Right lobe of liver (tissue), 4 donors: ENCODE results near the gene PRR19.

ENCODE experiments used
- POLR2A ChIP-seq: fragments of 450-650 bp; IDR thresholded peaks from one replicate; pipeline ENCODE4 v1.6.1; 2017; ENCODE audit warnings: antibody characterized with exemption, mild to moderate bottlenecking
- TF ChIP-seq, protein P1 (sequence below), 4 donors: fragments of 200-600 bp in 3 of 4; fragments of 450-650 bp in 1 of 4; IDR thresholded peaks; one replicate each; pipeline versions ENCODE4 v1.5.1 to v1.8.0; 2016 to 2022; ENCODE audit warnings: antibody characterized with exemption in 4 of 4, mild to moderate bottlenecking in 2 of 4
- donor health status: DM: no; HTN: no; CAD: no.
- donor health status: DM: no; HTN: no; CAD: no.
- donor health status: DM: no; HTN: yes; CAD: no.

DNA sequence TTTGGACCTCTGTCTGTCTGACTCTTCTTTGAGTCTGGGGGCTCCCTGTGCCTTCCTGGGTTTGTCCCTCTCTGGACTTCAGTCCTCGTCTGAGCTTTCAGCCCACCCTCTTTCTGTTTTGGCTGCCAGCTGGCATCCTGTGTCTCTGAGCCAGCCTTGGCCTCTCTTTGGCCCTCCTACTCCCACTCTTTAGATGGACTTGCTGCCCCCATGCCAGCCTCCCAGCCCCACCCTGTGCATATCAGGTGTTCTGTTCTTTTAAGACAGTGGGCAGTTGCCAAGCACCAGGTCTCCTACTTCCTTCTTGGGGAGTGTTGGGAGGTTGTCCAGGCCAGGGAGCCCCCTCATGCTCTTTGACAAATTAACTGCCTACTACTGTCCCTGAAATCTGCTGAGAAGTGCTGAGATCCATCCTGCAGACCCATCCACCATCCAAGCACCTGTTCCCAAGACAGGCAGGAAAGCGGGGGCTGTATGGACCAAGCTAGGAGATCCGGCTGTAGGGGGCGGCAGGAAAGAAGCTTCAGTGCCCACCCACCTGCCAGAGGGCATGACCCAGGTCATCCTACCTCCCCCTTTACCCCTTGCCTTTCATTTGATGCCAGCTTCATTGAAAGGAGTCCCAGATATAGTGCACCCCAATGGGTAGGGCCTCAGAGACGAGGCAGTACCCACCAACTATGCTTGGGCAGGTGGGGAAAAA, 23.3 kb upstream of the PRR19 start:
- TF ChIP-seq, protein P1, sequence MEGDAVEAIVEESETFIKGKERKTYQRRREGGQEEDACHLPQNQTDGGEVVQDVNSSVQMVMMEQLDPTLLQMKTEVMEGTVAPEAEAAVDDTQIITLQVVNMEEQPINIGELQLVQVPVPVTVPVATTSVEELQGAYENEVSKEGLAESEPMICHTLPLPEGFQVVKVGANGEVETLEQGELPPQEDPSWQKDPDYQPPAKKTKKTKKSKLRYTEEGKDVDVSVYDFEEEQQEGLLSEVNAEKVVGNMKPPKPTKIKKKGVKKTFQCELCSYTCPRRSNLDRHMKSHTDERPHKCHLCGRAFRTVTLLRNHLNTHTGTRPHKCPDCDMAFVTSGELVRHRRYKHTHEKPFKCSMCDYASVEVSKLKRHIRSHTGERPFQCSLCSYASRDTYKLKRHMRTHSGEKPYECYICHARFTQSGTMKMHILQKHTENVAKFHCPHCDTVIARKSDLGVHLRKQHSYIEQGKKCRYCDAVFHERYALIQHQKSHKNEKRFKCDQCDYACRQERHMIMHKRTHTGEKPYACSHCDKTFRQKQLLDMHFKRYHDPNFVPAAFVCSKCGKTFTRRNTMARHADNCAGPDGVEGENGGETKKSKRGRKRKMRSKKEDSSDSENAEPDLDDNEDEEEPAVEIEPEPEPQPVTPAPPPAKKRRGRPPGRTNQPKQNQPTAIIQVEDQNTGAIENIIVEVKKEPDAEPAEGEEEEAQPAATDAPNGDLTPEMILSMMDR (IDR thresholded peaks at IDR 0.05): no peak
- no peak for TF ChIP-seq POLR2A
